ENCODE data around the gene SCMH1.

DNA sequence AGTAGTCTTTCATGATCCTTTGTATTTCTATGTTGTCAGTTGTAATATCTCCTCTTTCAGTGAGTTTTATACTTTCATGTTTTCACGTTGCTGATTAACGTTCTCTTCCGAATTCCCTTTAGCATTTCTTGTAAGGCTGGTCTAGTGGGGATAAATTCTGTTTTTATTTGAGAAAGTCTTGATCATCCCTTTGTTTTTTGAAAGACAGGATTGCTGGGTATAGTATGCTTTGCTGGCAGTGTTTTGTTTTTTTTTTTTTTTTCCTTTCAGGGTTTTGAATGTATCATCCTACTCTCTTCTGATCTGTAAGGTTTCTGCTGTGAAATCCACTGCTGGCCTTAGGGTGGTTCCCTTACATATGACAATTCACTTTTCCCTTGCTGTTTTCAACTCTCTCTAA, 74.4 kb downstream of the SCMH1 start:
- TF ChIP-seq, protein P1, sequence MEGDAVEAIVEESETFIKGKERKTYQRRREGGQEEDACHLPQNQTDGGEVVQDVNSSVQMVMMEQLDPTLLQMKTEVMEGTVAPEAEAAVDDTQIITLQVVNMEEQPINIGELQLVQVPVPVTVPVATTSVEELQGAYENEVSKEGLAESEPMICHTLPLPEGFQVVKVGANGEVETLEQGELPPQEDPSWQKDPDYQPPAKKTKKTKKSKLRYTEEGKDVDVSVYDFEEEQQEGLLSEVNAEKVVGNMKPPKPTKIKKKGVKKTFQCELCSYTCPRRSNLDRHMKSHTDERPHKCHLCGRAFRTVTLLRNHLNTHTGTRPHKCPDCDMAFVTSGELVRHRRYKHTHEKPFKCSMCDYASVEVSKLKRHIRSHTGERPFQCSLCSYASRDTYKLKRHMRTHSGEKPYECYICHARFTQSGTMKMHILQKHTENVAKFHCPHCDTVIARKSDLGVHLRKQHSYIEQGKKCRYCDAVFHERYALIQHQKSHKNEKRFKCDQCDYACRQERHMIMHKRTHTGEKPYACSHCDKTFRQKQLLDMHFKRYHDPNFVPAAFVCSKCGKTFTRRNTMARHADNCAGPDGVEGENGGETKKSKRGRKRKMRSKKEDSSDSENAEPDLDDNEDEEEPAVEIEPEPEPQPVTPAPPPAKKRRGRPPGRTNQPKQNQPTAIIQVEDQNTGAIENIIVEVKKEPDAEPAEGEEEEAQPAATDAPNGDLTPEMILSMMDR (IDR thresholded peaks at IDR 0.05 in 2 of 3, conservative IDR thresholded peaks at IDR 0.05 in 1 of 3; ENCODE audit: borderline replicate concordance in 1 of 3, insufficient read depth in 1 of 3, low read depth in 2 of 3, low read length in 2 of 3), result no peak
- no peak for TF ChIP-seq ELF1 (IDR thresholded peaks at IDR 0.05; ENCODE audit: borderline replicate concordance, low read depth)
- no peak for TF ChIP-seq EZH2 (IDR thresholded peaks at IDR 0.05)
- no peak for TF ChIP-seq YY1 (IDR thresholded peaks at IDR 0.05; ENCODE audit: extremely low read depth, insufficient replicate concordance, low read depth, low read length)
- TF ChIP-seq POLR2A (IDR thresholded peaks at IDR 0.05; ENCODE audit: borderline replicate concordance, extremely low read depth, insufficient read depth, insufficient read length), result no peak
- TF ChIP-seq CBX3 (IDR thresholded peaks at IDR 0.05; ENCODE audit: low read depth), result no peak
- no peak for TF ChIP-seq CEBPB (IDR thresholded peaks at IDR 0.05; ENCODE audit: low read depth)
- TF ChIP-seq, protein P2, sequence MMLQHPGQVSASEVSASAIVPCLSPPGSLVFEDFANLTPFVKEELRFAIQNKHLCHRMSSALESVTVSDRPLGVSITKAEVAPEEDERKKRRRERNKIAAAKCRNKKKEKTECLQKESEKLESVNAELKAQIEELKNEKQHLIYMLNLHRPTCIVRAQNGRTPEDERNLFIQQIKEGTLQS (IDR thresholded peaks at IDR 0.05), result no peak
- no peak for TF ChIP-seq POLR2AphosphoS5 (IDR thresholded peaks at IDR 0.05; ENCODE audit: low read depth, low read length)
- TF ChIP-seq ZNF274 (IDR thresholded peaks at IDR 0.05; ENCODE audit: low read depth, low read length), result no peak
- TF ChIP-seq, protein P3, sequence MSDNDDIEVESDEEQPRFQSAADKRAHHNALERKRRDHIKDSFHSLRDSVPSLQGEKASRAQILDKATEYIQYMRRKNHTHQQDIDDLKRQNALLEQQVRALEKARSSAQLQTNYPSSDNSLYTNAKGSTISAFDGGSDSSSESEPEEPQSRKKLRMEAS (IDR thresholded peaks at IDR 0.05), result no peak
- TF ChIP-seq EGR1 (IDR thresholded peaks at IDR 0.05; ENCODE audit: low read depth), result no peak
- no peak for TF ChIP-seq SIN3A (IDR thresholded peaks at IDR 0.05; ENCODE audit: low read depth)
- TF ChIP-seq RAD21 (IDR thresholded peaks at IDR 0.05; ENCODE audit: low read depth), result no peak
